NCI-H1417 (cell line): Measurements from ENCODE around the gene PRR33.

Experiments
- DNase-seq, 3 experiments: peaks; one replicate each; lab custom pipeline; 2025; lab: John Stamatoyannopoulos, UW

The PRR33 gene

GRCh38 chr11:1847006-1847735 is 44.5 kb downstream of the PRR33 start:
- DNase-seq: no peak

GRCh38 chr11:1846453-1846932 is 45.2 kb downstream of the PRR33 start:
- no peak for DNase-seq

- no peak for DNase-seq
Observed at GRCh38 chr11:1845561-1846452, 45.9 kb downstream of the PRR33 start.

- no peak for DNase-seq
Observed at GRCh38 chr11:1845095-1845429, 46.6 kb downstream of the PRR33 start.

- DNase-seq: no peak
Observed at GRCh38 chr11:1844221-1845094, 47.2 kb downstream of the PRR33 start.

GRCh38 chr11:1843796-1844195 is 47.9 kb downstream of the PRR33 start:
- DNase-seq: no peak

GRCh38 chr11:1843098-1843473 is 48.6 kb downstream of the PRR33 start:
- DNase-seq: no peak

GRCh38 chr11:1842149-1843097 is 49.3 kb downstream of the PRR33 start:
- no peak for DNase-seq

GRCh38 chr11:1841511-1842148 is 50.1 kb downstream of the PRR33 start:
- DNase-seq: no peak

- DNase-seq: no peak
Observed at GRCh38 chr11:1840780-1841480, 50.8 kb downstream of the PRR33 start.

- DNase-seq: no peak
Observed at GRCh38 chr11:1839924-1840779, 51.5 kb downstream of the PRR33 start.

GRCh38 chr11:1839204-1839923 is 52.3 kb downstream of the PRR33 start:
- DNase-seq: no peak

GRCh38 chr11:1838426-1839144 is 53.1 kb downstream of the PRR33 start, which contains the start of gene TNNI2:
TSS of gene TNNI2 (plus strand) at chr11:1838981. CDS start at chr11:1839697, 716 bp downstream.
- no peak for DNase-seq
